WERI-Rb-1 (cell line): ENCODE measurements around the gene CERS4.

Source experiments
- DNase-seq: peaks from one replicate; pipeline ENCODE4 v3.0.0-alpha.2; 2020
- H3K27ac ChIP-seq: fragments of 250-450 bp; sonication (Bioruptor Pico); 2 replicates; pipeline ENCODE4 v1.5.1; 2020; ENCODE audit warnings: mild to moderate bottlenecking, moderate library complexity
- H3K27me3 ChIP-seq: fragments of 250-450 bp; sonication (Bioruptor Pico); 2 replicates; pipeline ENCODE4 v1.5.1; 2021; ENCODE audit warnings: mild to moderate bottlenecking, low read depth, moderate library complexity; ENCODE audit not compliant: insufficient read depth, severe bottlenecking
- H3K36me3 ChIP-seq: fragments of 250-450 bp; sonication (Bioruptor Pico); 2 replicates; pipeline ENCODE4 v1.5.1; 2020; ENCODE audit warnings: mild to moderate bottlenecking, moderate library complexity
- H3K4me3 ChIP-seq: 2 replicates; pipeline ENCODE4 v1.5.1; 2011; ENCODE audit warnings: low read depth, mild to moderate bottlenecking, control low read depth, low read length
- H3K9me3 ChIP-seq: fragments of 250-450 bp; sonication (Bioruptor Pico); 2 replicates; pipeline ENCODE4 v1.5.1; 2021; ENCODE audit warnings: mild to moderate bottlenecking, moderate library complexity; ENCODE audit not compliant: severe bottlenecking
- CTCF ChIP-seq: IDR thresholded peaks from 2 replicates; pipeline ENCODE4 v1.5.1; 2011; ENCODE audit warnings: low read depth, mild to moderate bottlenecking, control low read depth, inconsistent platforms, low read length

CERS4 gene

GRCh38 chr19:8302357-8302691 lies 93.2 kb downstream of the CERS4 start:
- Histone ChIP-seq H3K4me3 (no peak overlapping the region), H3K36me3 (peaks cover 52% of the 10 kb centered on the region), H3K27ac (peak overlapping the region; percentile 71), H3K9me3 (no peaks in the 10 kb centered on the region), H3K27me3 (no peaks in the 10 kb centered on the region)
- DNase-seq, result peak; percentile 89
- TF ChIP-seq CTCF, result no peak

DNA sequence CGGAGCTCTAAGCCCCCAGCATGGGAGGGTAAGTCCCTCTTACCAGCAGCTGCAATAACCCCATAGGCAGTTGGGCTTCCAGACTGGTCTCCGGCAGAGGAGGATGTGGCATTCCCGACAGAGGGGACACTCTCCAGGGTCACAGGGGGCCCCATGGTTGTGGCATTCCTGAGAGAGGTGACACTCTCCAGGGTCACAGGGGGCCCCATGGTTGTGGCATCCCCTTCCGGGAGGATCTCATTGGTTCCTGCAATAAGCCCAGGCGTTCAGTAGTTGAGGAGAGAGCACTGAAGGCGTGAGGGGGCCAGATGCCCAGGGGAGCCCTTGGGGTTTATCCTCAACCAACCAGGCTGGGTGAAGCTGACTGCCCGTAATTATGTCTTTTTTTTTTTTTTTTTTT lies 93.6 kb downstream of the CERS4 start:
- Histone ChIP-seq H3K27me3 (no peaks in the 10 kb centered on the region), H3K36me3 (peaks cover 52% of the 10 kb centered on the region), H3K4me3 (no peak overlapping the region), H3K27ac (peak overlapping the region; percentile 71), H3K9me3 (no peaks in the 10 kb centered on the region)
- TF ChIP-seq CTCF, result no peak
- no peak for DNase-seq

GRCh38 chr19:8304841-8305621 lies 95.9 kb downstream of the CERS4 start:
- H3K36me3 ChIP-seq, result peaks cover 55% of the 10 kb centered on the region
- H3K27ac ChIP-seq, result no peak overlapping the region
- peak; percentile 49 for DNase-seq

GRCh38 chr19:8305798-8306197 lies 96.6 kb downstream of the CERS4 start:
- peak; percentile 5 for DNase-seq
- no peaks in the 10 kb centered on the region for H3K27me3 ChIP-seq
- H3K36me3 ChIP-seq, result peaks cover 59% of the 10 kb centered on the region
- no peak overlapping the region for H3K4me3 ChIP-seq
- H3K9me3 ChIP-seq, result no peaks in the 10 kb centered on the region
- TF ChIP-seq CTCF, result no peak
- H3K27ac ChIP-seq, result no peak overlapping the region

More at GRCh38 chr19:8304841-8305621, 95.9 kb downstream of the CERS4 start:
- Histone ChIP-seq H3K27me3 (no peaks in the 10 kb centered on the region), H3K9me3 (no peaks in the 10 kb centered on the region), H3K4me3 (no peak overlapping the region)
- TF ChIP-seq CTCF, result no peak

DNA sequence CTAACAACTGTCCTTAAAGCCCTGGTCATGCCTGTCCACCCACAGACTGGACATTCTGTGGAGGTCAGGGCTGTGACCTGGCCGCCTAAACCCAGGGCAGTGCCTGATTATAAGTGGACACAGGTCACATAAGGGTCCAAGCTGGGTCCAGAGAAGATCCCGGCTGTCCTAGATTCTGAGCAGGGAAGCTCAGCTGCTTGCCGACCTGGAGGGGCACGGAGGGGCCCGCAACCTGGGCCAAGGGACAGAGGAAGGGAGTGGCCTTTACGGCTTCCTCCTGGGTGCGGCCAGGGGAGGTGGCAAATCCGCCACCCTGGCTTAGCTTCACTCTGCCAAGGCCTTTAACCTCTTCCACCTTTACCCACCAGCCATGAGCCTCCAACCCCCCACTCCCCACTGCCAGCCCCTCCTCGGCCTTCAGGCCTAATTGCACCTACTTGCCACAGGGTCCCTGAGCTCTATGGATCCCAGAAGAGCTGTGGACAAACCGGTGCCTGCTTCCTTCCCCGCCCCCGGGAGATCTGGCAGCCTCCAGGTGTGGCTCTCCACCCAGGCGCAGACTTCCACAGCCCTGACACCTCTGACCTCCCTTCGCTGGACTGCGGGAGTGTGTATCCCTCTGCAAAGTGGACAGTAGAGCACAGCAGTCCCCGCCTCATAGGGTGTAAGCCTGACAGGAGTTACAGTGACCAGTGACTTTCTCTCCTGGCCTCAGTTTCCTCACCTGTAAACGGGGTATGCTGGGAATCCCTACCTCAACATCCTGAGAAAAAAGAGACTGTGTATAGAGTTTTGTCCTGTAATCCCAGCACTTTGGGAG lies 97.3 kb downstream of the CERS4 start:
- TF ChIP-seq CTCF, result no peak
- peak; percentile 4 for DNase-seq
- peaks cover 65% of the 10 kb centered on the region for H3K36me3 ChIP-seq
- H3K27me3 ChIP-seq, result no peaks in the 10 kb centered on the region
- H3K4me3 ChIP-seq, result no peak overlapping the region; the same call in 1 of the 2 replicates
- no peaks in the 10 kb centered on the region for H3K9me3 ChIP-seq
- H3K27ac ChIP-seq, result peak overlapping the region; percentile 22; the same call in 1 of the 2 replicates
